Vagina (tissue), 2 donors: ENCODE data around the gene RHOT2. TPM values are rescaled to one million over a fixed set of nuclear protein-coding genes. Genes with fewer than 3 reads are reported as not detected.

Experiments used
- DNase-seq, 2 donors: peaks; one replicate each; pipeline ENCODE4 v3.0.0-alpha.2; 2017; ENCODE audit errors: extremely low spot score in 2 of 2
- H3K27ac ChIP-seq: fragments of 200-600 bp; sonication (generic); one replicate; pipeline ENCODE4 v1.5.1; 2019
- H3K27me3 ChIP-seq: fragments of 200-600 bp; sonication (generic); one replicate; pipeline ENCODE4 v1.5.1; 2019
- H3K36me3 ChIP-seq, 2 donors: fragments of 200-600 bp; sonication (generic); one replicate each; pipeline ENCODE4 v1.5.1; 2017 to 2019
- H3K4me1 ChIP-seq: fragments of 200-600 bp; sonication (generic); one replicate; pipeline ENCODE4 v1.5.1; 2019
- H3K4me3 ChIP-seq, 2 donors: fragments of 200-600 bp; sonication (generic); 1 replicate in 1 of 2; 2 replicates in 1 of 2; pipeline ENCODE4 v1.5.1; 2016 to 2019
- H3K9me3 ChIP-seq: fragments of 200-600 bp; sonication (generic); one replicate; pipeline ENCODE4 v1.5.1; 2019
- CTCF ChIP-seq, 3 experiments: fragments of 450-650 bp in 2 of 3; fragments of 200-600 bp in 1 of 3; sonication (generic) in 1 of 3; IDR thresholded peaks; one replicate each; pipeline ENCODE4 v1.5.1; 2017 to 2019; ENCODE audit warnings: antibody characterized with exemption in 3 of 3, mild to moderate bottlenecking in 2 of 3, moderate library complexity in 2 of 3
- POLR2A ChIP-seq, 2 donors: fragments of 450-650 bp; IDR thresholded peaks; one replicate each; pipeline ENCODE4 v1.6.1; 2017; ENCODE audit warnings: antibody characterized with exemption in 2 of 2, mild to moderate bottlenecking in 2 of 2, moderate library complexity in 2 of 2
- POLR2AphosphoS5 ChIP-seq, 2 donors: sonication (generic); formaldehyde crosslinking; IDR thresholded peaks; one replicate each; pipeline ENCODE4 v1.9.0; 2017; ENCODE audit warnings: antibody characterized with exemption in 2 of 2, mild to moderate bottlenecking in 2 of 2, low read depth in 1 of 2; ENCODE audit not compliant: insufficient read depth in 1 of 2
- intact Hi-C: fragments of 100-400 bp; cut with DNase I; formaldehyde crosslinking; loops from one replicate; pipeline ENCODE4 v1.15.1; 2023
- total RNA-seq: library from RNA; depleted of rRNA; stranded (reverse); fragments of >200 nt; gene quantifications from one replicate; pipeline ENCODE4 v1.2.3, GENCODE V29; 2016

The RHOT2 gene
- total RNA-seq, 1 donor from 2014 or later: 91.1 TPM

GRCh38 chr16:662597-662996, 5.3 kb upstream of the RHOT2 start:
- TF ChIP-seq POLR2AphosphoS5 (IDR thresholded peaks at IDR 0.05; ENCODE audit: insufficient read depth in 1 of 2, low read depth in 1 of 2) (no peak), POLR2A (IDR thresholded peaks at IDR 0.05) (no peak), CTCF (IDR thresholded peaks at IDR 0.05) (no peak)
- H3K4me1 ChIP-seq: peaks cover 23% of the 10 kb centered on the region
- no peak overlapping the region for H3K4me3 ChIP-seq
- no peaks in the 10 kb centered on the region for H3K9me3 ChIP-seq
- no peaks in the 10 kb centered on the region for H3K27me3 ChIP-seq
- H3K27ac ChIP-seq: no peak overlapping the region
- H3K36me3 ChIP-seq: no peaks in the 10 kb centered on the region
- no peak for DNase-seq
- intact Hi-C loops: no loop called here

GRCh38 chr16:666572-666971, 1.4 kb upstream of the RHOT2 start:
- intact Hi-C loops: no loop called here

DNA sequence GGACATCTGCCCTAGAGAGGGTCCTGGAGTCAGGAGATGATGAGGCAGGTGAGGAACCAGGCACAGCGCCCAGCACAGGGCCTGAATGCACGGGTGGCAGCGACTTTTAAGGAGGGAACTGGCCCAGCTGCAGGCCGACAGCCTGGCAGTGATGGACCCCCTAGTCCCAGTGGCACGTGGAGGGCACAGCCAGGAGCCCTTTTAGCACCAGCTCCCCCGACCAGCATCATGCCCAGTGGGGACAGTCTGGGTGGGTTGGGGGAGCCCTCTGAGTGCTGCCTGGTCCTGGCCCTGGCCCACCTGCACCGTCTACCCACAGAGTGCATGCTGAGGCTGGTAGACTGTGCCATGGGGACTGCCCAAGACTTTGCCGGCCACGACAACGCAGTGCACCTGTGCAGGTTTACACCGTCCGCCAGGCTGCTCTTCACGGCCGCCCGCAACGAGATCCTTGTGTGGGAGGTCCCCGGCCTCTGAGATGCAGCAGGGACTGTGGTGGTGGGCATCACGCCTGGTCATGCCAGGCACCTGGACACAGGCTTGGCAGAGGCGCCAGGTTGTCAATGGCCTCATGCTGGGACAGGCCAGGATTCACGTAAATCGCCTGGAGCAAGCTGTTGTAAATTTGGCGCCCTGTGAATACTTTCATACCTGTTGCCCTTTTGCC, 686 bp upstream of the RHOT2 start:
- H3K4me1 ChIP-seq: peaks cover 23% of the 10 kb centered on the region
- H3K36me3 ChIP-seq: peaks cover 0 to 29% of the 10 kb centered on the region in 2 donors
- H3K27me3 ChIP-seq: no peaks in the 10 kb centered on the region
- H3K27ac ChIP-seq: peak overlapping the region; percentile 90
- DNase-seq: no peak
- H3K4me3 ChIP-seq: peak overlapping the region; percentile 81 to 99
- intact Hi-C loops: no loop called here
- TF ChIP-seq POLR2AphosphoS5 (IDR thresholded peaks at IDR 0.05; ENCODE audit: insufficient read depth in 1 of 2, low read depth in 1 of 2) (no peak), POLR2A (IDR thresholded peaks at IDR 0.05) (no peak), CTCF (IDR thresholded peaks at IDR 0.05) (no peak)
- H3K9me3 ChIP-seq: no peaks in the 10 kb centered on the region

More at GRCh38 chr16:666572-666971, 1.4 kb upstream of the RHOT2 start:
- H3K9me3 ChIP-seq: no peaks in the 10 kb centered on the region
- H3K36me3 ChIP-seq: peaks cover 0 to 22% of the 10 kb centered on the region in 2 donors
- no peak for DNase-seq
- no peak overlapping the region for H3K4me3 ChIP-seq
- no peaks in the 10 kb centered on the region for H3K27me3 ChIP-seq
- TF ChIP-seq CTCF (IDR thresholded peaks at IDR 0.05) (no peak), POLR2A (IDR thresholded peaks at IDR 0.05) (no peak), POLR2AphosphoS5 (IDR thresholded peaks at IDR 0.05; ENCODE audit: insufficient read depth in 1 of 2, low read depth in 1 of 2) (no peak)
- peaks cover 25% of the 10 kb centered on the region for H3K4me1 ChIP-seq
- no peak overlapping the region for H3K27ac ChIP-seq

DNA sequence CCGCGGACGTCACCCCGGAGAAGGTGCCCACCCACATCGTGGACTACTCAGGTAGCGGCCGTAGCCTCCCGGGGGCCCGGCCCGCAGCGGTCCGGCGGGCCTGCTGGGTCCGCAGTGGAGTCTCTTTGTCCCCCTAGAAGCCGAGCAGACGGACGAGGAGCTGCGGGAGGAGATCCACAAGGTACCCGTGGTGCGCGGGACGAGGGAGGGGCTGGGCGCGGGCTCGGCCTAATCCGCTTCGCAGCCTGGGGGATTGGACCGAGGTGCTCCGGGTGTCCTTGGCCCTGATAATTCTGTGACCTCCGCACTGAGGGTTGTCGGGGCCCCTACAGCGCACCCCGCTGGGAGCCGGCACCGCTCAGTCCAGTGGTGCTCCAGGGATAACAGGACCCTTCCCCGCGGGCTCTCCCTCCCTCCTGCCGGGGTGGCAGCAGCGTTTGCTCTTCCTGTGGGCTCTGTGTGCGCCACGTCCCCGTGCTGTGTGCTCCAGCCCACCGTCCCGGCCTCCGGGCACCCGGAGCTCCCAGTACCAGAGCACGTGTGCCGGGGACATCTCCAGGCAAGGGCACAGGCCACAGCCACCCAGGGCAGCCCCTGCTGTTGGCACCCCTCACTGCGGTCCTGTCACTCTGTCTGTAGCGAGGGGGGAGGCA, 713 bp downstream of the RHOT2 start:
- H3K9me3 ChIP-seq: no peaks in the 10 kb centered on the region
- H3K4me1 ChIP-seq: peaks cover 23% of the 10 kb centered on the region
- TF ChIP-seq POLR2AphosphoS5 (IDR thresholded peaks at IDR 0.05; ENCODE audit: insufficient read depth in 1 of 2, low read depth in 1 of 2) (no peak), CTCF (IDR thresholded peaks at IDR 0.05) (no peak), POLR2A (IDR thresholded peaks at IDR 0.05) (no peak)
- intact Hi-C loops: no loop called here
- no peaks in the 10 kb centered on the region for H3K27me3 ChIP-seq
- peak overlapping the region; percentile 90 for H3K27ac ChIP-seq
- H3K36me3 ChIP-seq: peaks cover 0 to 42% of the 10 kb centered on the region in 2 donors
- H3K4me3 ChIP-seq: peak overlapping the region; percentile 81 to 99
- no peak for DNase-seq

GRCh38 chr16:669666-670065, 1.7 kb downstream of the RHOT2 start:
- intact Hi-C loops: no loop called here
- Histone ChIP-seq H3K27me3 (no peaks in the 10 kb centered on the region), H3K36me3 (peaks cover 0 to 42% of the 10 kb centered on the region in 2 donors), H3K4me1 (peaks cover 28% of the 10 kb centered on the region), H3K9me3 (no peaks in the 10 kb centered on the region), H3K27ac (no peak overlapping the region), H3K4me3 (no peak overlapping the region)
- no peak for TF ChIP-seq CTCF (IDR thresholded peaks at IDR 0.05)
- no peak for TF ChIP-seq POLR2A (IDR thresholded peaks at IDR 0.05)
- no peak for TF ChIP-seq POLR2AphosphoS5 (IDR thresholded peaks at IDR 0.05; ENCODE audit: insufficient read depth in 1 of 2, low read depth in 1 of 2)
- DNase-seq: no peak
